Measurements from ENCODE around the gene KCNK7.

Gene KCNK7, protein sequence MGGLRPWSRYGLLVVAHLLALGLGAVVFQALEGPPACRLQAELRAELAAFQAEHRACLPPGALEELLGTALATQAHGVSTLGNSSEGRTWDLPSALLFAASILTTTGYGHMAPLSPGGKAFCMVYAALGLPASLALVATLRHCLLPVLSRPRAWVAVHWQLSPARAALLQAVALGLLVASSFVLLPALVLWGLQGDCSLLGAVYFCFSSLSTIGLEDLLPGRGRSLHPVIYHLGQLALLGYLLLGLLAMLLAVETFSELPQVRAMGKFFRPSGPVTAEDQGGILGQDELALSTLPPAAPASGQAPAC

DNA sequence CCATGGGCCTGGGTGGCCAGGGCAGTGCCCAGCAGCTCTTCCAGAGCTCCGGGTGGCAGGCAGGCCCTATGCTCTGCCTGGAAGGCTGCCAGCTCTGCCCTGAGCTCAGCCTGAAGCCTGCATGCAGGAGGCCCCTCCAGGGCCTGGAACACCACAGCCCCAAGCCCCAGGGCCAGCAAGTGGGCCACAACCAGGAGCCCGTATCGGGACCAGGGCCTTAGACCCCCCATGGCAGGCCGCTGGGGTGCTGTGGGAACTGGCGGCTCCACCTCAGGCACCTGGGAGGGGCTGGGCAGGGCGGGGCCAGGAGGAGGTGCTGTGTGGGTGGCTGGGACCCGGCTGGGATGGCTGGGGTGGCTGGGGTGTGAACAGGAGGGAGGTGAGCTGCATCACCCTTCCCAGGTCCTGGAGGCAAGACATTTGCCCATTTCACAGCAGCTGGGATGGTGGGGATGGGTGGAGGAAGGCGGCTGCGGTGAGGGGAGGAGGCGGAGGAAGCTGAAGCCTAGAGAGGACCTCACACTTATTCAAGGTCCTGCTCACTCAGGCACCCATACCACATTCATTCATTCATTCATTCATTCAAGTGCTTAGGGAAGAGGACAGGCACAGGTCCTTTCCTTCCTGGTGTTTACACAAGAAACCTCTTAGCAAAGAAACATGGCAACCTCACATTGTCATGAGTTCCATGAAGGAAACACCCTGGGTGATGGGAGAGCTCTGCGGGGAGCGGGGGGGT lies at the start of gene KCNK7:
Gene KCNK7, minus strand, starts transcription at position 258 of the 739 bp plus-strand sequence. Its CDS starts 28 bp downstream, at position 230.
- Histone ChIP-seq H4K20me1 (peaks cover 15 to 93% (median 36%) of the 10 kb centered on the region in 11 experiments; a peak in 17 of 22 replicates), H3K9me3 (replicated peaks in 1 of 11) (no peaks in the 10 kb centered on the region), H3K4me3 (no peak within 1 kb of the TSS; a peak in 1 of 20 replicates), H3K36me3 (peaks cover 55 to 69% (median 62%) of the 10 kb centered on the region in 11 experiments), H3K27ac (peak within 1 kb of the TSS in 8 of 11 experiments; percentile 2 to 54 (median 46); a peak in 17 of 22 replicates), H3K27me3 (no peaks in the 10 kb centered on the region), H3K9ac (peak within 1 kb of the TSS; percentile 8 to 66 (median 46); a peak in 14 of 22 replicates), H3K4me1 (peaks cover 16 to 49% (median 38%) of the 10 kb centered on the region in 10 experiments), H3K4me2 (peak within 1 kb of the TSS; percentile 36 to 71 (median 55))
- TF ChIP-seq Cebpa-rat (IDR thresholded peaks at IDR 0.05), result no peak

DNA sequence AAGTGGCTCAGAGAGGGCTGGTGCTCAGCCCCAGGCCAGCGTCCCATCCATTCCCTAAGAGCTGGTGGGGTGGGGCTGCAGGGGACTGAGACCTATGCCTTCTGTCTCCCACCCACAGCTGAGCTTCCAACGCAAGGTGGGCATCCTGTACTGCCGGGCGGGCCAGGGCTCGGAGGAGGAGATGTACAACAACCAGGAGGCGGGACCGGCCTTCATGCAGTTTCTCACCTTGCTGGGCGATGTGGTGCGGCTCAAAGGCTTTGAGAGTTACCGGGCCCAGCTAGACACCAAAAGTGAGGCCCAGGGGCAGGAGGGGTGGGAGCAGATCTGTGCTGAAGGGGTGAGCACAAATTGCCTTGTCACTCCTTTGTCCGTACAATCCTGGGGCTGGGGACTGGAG lies 49.2 kb upstream of the KCNK7 start:
- Histone ChIP-seq H3K4me1 (peaks cover 46 to 59% (median 50%) of the 10 kb centered on the region in 10 experiments), H3K4me3 (no peak overlapping the region), H3K36me3 (peaks cover 78 to 91% (median 87%) of the 10 kb centered on the region in 11 experiments), H3K9ac (peak overlapping the region in 3 of 11 experiments; percentile 1 to 18 (median 18); a peak in 1 of 22 replicates), H4K20me1 (peaks cover 2 to 83% (median 53%) of the 10 kb centered on the region in 11 experiments; a peak in 18 of 22 replicates), H3K27me3 (no peaks in the 10 kb centered on the region), H3K9me3 (replicated peaks in 1 of 11) (no peaks in the 10 kb centered on the region), H3K27ac (peak overlapping the region in 3 of 11 experiments; percentile 3 to 15 (median 10); a peak in 1 of 22 replicates), H3K4me2 (no peak overlapping the region)
- no peak for TF ChIP-seq Cebpa-rat (IDR thresholded peaks at IDR 0.05)

DNA sequence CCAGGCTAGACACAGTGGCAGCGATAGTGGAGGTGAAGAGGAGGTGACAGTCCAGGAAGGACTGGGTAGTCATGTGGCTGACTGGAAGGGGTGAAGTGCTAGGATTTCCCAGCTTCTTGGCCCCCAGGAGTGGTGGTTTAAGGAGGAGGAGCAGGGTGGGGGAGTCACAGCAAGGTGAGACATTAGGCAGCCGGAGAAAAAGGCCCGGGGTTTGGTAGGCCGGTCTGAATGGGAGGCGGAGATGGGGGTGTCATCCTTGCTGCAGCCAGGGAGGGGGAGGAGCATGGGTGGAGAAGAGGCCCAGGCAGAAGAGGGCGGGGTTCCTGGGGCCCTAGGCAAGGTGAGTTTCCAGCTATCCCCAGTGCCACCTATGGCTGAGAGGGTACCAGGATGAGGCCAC lies 48.4 kb upstream of the KCNK7 start:
- Histone ChIP-seq H4K20me1 (peaks cover 0 to 75% (median 44%) of the 10 kb centered on the region in 11 experiments; a peak in 15 of 22 replicates), H3K27ac (peak overlapping the region in 1 of 11 experiments; percentile 99; a peak in 1 of 22 replicates), H3K36me3 (peaks cover 70 to 82% (median 78%) of the 10 kb centered on the region in 11 experiments), H3K9ac (peak overlapping the region in 3 of 11 experiments; percentile 8 to 96 (median 86); a peak in 2 of 22 replicates), H3K4me2 (peak overlapping the region in 2 of 11 experiments; percentile 95 to 99; a peak in 1 of 22 replicates), H3K9me3 (replicated peaks in 1 of 11) (no peaks in the 10 kb centered on the region), H3K4me3 (no peak overlapping the region), H3K27me3 (no peaks in the 10 kb centered on the region), H3K4me1 (peaks cover 46 to 59% (median 50%) of the 10 kb centered on the region in 10 experiments)
- no peak for TF ChIP-seq Cebpa-rat (IDR thresholded peaks at IDR 0.05)

DNA sequence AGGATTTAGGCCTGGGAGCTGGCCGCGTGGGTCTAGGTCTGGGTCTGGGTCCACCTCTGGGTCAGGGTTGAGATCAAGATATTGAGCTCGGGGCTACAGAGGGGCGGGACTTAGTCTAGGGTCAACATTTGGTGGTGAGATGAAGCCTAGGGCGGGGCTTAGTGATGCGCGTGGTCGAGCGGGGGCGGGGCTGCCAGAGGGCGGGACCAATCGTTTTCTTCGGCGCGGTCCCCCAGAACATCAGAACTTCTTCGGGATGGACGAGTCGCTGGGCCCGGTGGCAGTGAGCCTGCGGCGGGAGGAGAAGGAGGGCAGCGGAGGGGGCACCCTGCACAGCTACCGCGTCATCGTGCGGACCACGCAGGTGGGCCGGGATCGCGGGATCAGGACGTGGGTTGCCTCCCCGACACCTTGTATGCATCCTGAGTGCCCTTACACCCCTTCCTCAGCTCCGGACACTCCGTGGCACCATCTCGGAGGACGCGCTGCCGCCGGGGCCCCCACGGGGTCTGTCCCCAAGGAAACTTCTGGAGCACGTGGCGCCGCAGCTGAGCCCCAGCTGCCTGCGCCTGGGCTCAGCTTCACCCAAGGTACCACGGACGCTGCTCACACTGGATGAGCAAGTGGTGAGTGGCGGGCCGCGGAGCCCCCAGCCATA lies 46.5 kb upstream of the KCNK7 start:
- peak overlapping the region in 8 of 11 experiments; percentile 94 to 100 (median 98); a peak in 16 of 22 replicates for H3K27ac ChIP-seq
- no peaks in the 10 kb centered on the region for H3K9me3 ChIP-seq (replicated peaks in 1 of 11)
- TF ChIP-seq Cebpa-rat (IDR thresholded peaks at IDR 0.05), result no peak
- peak overlapping the region; percentile 82 to 96 (median 88); a peak in 19 of 22 replicates for H3K9ac ChIP-seq
- peaks cover 52 to 69% (median 63%) of the 10 kb centered on the region in 11 experiments for H3K36me3 ChIP-seq
- H3K4me3 ChIP-seq, result peak overlapping the region in 9 of 10 experiments; percentile 62 to 83 (median 75); a peak in 18 of 20 replicates
- peaks cover 0 to 65% (median 39%) of the 10 kb centered on the region in 11 experiments; a peak in 14 of 22 replicates for H4K20me1 ChIP-seq
- H3K4me2 ChIP-seq, result peak overlapping the region; percentile 89 to 100 (median 98)
- peaks cover 52 to 65% (median 62%) of the 10 kb centered on the region in 10 experiments for H3K4me1 ChIP-seq
- no peaks in the 10 kb centered on the region for H3K27me3 ChIP-seq

DNA sequence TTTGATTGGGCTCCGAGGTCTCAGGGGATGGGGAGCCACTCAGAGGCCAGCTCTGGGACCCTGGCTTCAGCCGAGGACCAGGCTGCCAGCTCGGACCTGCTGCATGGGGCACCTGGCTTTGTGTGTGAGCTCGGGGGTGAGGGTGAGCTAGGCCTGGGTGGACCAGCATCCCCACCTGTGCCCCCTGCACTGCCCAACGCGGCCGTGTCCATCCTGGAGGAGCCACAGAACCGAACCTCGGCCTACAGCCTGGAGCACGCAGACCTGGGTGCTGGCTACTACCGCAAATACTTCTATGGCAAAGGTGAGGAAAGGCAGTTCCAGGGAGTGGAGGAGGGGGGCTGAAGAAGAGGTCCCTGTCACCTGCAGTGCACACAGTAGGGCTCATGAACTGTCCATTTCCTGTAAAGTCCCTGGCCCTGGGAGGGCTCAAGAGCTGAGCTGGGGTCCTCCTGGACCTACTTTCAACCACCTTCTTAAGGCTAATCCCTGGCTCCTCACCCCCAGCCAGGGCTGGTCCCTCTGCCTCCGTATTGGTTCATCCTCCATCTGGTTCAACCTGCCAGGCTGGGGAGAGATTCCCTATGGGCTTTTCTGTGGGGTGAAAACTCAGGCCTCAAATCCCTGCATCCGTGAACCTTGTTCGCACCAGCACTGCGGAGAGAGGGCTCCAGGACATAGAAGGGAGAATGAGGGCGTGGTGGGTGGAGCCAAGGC lies 45.9 kb upstream of the KCNK7 start:
- peaks cover 59 to 72% (median 67%) of the 10 kb centered on the region in 10 experiments for H3K4me1 ChIP-seq
- peaks cover 0 to 65% (median 37%) of the 10 kb centered on the region in 11 experiments; a peak in 14 of 22 replicates for H4K20me1 ChIP-seq
- H3K27ac ChIP-seq, result peak overlapping the region; percentile 87 to 100 (median 97)
- H3K4me3 ChIP-seq, result peak overlapping the region; percentile 62 to 94 (median 76)
- no peak for TF ChIP-seq Cebpa-rat (IDR thresholded peaks at IDR 0.05)
- H3K27me3 ChIP-seq, result no peaks in the 10 kb centered on the region
- peaks cover 52 to 69% (median 63%) of the 10 kb centered on the region in 11 experiments for H3K36me3 ChIP-seq
- peak overlapping the region; percentile 89 to 100 (median 98) for H3K4me2 ChIP-seq
- H3K9ac ChIP-seq, result peak overlapping the region; percentile 82 to 96 (median 88)
- H3K9me3 ChIP-seq (replicated peaks in 1 of 11), result no peaks in the 10 kb centered on the region

DNA sequence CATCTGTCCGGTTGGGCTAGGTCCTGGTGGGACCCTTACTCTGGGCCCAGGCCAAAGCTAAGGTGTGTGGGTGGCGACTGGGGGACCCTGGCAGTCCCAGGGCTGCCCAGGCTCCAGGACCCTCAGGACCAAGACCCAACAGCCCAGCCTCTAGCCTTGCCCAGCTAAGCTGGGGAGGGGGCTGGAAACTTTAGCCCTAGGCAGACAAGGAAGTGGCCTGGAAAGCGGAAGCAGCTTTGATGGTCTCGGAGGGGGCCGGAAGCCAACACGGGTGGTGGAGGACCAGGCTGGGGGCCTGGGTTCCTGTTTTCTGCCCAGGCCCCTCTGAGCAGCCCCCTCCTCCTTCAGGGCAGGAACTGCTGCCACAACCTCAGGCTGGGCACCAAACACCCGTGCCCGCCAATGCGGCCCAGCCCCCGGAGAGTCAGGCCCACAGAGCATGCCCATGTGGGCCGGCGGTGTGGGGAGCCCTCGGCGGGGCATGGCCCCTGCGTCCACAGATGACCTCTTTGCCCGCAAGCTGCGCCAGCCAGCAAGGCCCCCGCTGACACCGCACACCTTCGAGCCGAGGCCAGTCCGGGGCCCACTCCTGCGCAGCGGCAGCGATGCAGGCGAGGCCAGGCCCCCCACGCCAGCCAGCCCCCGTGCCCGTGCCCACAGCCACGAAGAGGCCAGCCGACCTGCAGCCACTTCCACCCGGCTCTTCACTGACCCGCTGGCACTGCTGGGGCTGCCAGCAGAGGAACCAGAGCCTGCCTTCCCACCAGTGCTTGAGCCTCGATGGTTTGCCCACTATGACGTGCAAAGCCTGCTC lies 45.1 kb upstream of the KCNK7 start:
- no peaks in the 10 kb centered on the region for H3K9me3 ChIP-seq (replicated peaks in 1 of 11)
- H4K20me1 ChIP-seq, result peaks cover 0 to 62% (median 32%) of the 10 kb centered on the region in 11 experiments; a peak in 14 of 22 replicates
- TF ChIP-seq Cebpa-rat (IDR thresholded peaks at IDR 0.05), result no peak
- peak overlapping the region; percentile 87 to 100 (median 97) for H3K27ac ChIP-seq
- peak overlapping the region; percentile 62 to 94 (median 76) for H3K4me3 ChIP-seq
- peaks cover 62 to 76% (median 68%) of the 10 kb centered on the region in 10 experiments for H3K4me1 ChIP-seq
- H3K36me3 ChIP-seq, result peaks cover 52 to 69% (median 63%) of the 10 kb centered on the region in 11 experiments
- peak overlapping the region; percentile 82 to 96 (median 88) for H3K9ac ChIP-seq
- peak overlapping the region; percentile 89 to 100 (median 98) for H3K4me2 ChIP-seq
- no peaks in the 10 kb centered on the region for H3K27me3 ChIP-seq
